Measurements from ENCODE around the gene PRMT1. TPM values are rescaled to one million over a fixed set of nuclear protein-coding genes. Genes with fewer than 3 reads are reported as not detected.

PRMT1 gene
- polyA plus RNA-seq, 1 donor from 2014 or later: 610 TPM

DNA sequence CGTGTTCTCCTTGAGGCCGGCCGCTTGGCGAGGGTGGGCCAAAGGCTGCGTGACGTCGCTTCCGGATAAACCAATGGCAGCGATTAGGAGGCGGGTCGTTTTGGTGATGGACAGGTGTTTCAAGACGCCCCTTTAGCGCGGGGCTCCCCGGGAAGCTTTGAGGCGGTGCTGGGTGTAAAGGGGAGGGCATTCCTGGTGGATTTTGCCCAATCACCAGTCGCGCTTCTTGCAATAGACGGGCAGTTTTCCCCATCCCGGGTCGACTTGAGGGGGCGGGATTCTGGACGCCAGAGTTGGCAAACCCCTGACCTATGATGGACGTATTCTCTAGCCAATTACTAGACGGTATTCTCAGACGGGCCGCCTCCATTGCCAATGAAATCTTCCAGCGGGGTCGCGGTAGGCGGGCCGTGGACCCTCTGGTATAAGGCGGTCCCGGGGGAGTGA is 264 bp upstream of the PRMT1 start:
- H3F3A ChIP-seq (ENCODE audit: insufficient read depth, low read length, poor library complexity, severe bottlenecking): peaks cover 3% of the 10 kb centered on the region
- H3K9me2 ChIP-seq (ENCODE audit: insufficient read depth, low read length): no peaks in the 10 kb centered on the region
- no peaks in the 10 kb centered on the region for H3K36me3 ChIP-seq (ENCODE audit: insufficient read depth, low read length)
- TF ChIP-seq, protein P1, sequence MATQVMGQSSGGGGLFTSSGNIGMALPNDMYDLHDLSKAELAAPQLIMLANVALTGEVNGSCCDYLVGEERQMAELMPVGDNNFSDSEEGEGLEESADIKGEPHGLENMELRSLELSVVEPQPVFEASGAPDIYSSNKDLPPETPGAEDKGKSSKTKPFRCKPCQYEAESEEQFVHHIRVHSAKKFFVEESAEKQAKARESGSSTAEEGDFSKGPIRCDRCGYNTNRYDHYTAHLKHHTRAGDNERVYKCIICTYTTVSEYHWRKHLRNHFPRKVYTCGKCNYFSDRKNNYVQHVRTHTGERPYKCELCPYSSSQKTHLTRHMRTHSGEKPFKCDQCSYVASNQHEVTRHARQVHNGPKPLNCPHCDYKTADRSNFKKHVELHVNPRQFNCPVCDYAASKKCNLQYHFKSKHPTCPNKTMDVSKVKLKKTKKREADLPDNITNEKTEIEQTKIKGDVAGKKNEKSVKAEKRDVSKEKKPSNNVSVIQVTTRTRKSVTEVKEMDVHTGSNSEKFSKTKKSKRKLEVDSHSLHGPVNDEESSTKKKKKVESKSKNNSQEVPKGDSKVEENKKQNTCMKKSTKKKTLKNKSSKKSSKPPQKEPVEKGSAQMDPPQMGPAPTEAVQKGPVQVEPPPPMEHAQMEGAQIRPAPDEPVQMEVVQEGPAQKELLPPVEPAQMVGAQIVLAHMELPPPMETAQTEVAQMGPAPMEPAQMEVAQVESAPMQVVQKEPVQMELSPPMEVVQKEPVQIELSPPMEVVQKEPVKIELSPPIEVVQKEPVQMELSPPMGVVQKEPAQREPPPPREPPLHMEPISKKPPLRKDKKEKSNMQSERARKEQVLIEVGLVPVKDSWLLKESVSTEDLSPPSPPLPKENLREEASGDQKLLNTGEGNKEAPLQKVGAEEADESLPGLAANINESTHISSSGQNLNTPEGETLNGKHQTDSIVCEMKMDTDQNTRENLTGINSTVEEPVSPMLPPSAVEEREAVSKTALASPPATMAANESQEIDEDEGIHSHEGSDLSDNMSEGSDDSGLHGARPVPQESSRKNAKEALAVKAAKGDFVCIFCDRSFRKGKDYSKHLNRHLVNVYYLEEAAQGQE (IDR thresholded peaks at IDR 0.05; ENCODE audit: borderline replicate concordance): no peak
- TF ChIP-seq EZH2 (IDR thresholded peaks at IDR 0.05; ENCODE audit: borderline replicate concordance, insufficient read depth, low read length, poor library complexity, severe bottlenecking) (no peak), TAF1 (IDR thresholded peaks at IDR 0.05; ENCODE audit: low read depth) (no peak), RAD21 (conservative IDR thresholded peaks at IDR 0.05) (no peak), SMC3 (conservative IDR thresholded peaks at IDR 0.05; ENCODE audit: poor library complexity) (no peak), EP300 (conservative IDR thresholded peaks at IDR 0.05; ENCODE audit: poor library complexity, severe bottlenecking) (no peak), MXI1 (conservative IDR thresholded peaks at IDR 0.05; ENCODE audit: poor library complexity, severe bottlenecking) (no peak)
- TF ChIP-seq, protein P2, sequence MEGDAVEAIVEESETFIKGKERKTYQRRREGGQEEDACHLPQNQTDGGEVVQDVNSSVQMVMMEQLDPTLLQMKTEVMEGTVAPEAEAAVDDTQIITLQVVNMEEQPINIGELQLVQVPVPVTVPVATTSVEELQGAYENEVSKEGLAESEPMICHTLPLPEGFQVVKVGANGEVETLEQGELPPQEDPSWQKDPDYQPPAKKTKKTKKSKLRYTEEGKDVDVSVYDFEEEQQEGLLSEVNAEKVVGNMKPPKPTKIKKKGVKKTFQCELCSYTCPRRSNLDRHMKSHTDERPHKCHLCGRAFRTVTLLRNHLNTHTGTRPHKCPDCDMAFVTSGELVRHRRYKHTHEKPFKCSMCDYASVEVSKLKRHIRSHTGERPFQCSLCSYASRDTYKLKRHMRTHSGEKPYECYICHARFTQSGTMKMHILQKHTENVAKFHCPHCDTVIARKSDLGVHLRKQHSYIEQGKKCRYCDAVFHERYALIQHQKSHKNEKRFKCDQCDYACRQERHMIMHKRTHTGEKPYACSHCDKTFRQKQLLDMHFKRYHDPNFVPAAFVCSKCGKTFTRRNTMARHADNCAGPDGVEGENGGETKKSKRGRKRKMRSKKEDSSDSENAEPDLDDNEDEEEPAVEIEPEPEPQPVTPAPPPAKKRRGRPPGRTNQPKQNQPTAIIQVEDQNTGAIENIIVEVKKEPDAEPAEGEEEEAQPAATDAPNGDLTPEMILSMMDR (IDR thresholded peaks at IDR 0.05; ENCODE audit: poor library complexity, severe bottlenecking): no peak
- no peaks in the 10 kb centered on the region for H3K27me3 ChIP-seq (ENCODE audit: insufficient read depth, low read depth, low read length)
- H4K20me1 ChIP-seq (ENCODE audit: insufficient read depth): no peaks in the 10 kb centered on the region
- peak overlapping the region; percentile 98 for H3K9ac ChIP-seq (ENCODE audit: low read length)
- peaks cover 35% of the 10 kb centered on the region for H3K79me2 ChIP-seq (replicated peaks; ENCODE audit: insufficient read depth, low read length)
- no peak overlapping the region for H3K4me2 ChIP-seq (ENCODE audit: low read length)
- H2AFZ ChIP-seq (ENCODE audit: low read depth, low read length): no peak overlapping the region
- peak overlapping the region; percentile 100 for H3K4me3 ChIP-seq (ENCODE audit: low read length)
- peak overlapping the region; percentile 97 for H3K27ac ChIP-seq (ENCODE audit: low read length)
- no peaks in the 10 kb centered on the region for H3K9me3 ChIP-seq (ENCODE audit: low read length)

DNA sequence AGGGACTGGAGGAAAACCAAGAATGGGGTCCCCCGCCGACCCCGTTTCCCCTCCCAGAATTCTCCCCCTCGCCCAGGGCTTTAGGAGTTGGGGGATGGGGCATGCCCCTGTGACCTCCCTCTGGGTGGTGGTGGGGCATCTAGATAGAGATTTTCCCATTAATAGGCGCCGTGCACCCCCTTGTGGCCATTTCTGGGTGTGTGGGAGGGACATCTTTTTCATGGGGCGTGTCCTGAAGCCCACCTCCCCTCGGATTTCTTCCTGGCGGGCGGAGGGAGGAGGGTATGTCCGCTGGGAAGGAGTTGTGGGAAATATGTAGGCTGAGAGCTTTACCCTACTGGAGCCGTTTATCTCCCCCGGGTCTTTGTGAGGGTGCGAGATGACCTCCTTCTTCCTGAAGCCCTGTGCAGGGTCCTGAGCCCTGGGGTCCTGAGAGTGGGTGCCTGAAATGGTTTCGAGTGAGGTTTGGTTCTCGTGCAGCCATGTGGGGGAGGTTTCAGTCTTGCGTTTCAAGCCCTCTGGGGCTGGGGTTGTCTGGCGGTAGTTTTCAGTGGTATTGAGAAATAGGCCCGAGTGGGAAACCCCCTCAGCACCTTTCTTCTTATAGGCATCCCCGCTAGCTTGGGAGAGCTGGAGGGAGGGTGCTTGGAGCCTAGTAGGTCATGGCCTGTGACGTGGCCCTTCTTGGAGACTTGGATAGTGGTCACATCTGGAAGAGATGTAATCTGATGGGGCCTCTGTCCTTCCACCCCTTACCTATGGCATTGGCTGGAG is 1.0 kb downstream of the PRMT1 start:
- peaks cover 3% of the 10 kb centered on the region for H3F3A ChIP-seq (ENCODE audit: insufficient read depth, low read length, poor library complexity, severe bottlenecking)
- no peaks in the 10 kb centered on the region for H3K9me3 ChIP-seq (ENCODE audit: low read length)
- peak overlapping the region; percentile 98 for H3K9ac ChIP-seq (ENCODE audit: low read length)
- peak overlapping the region; percentile 97 for H3K27ac ChIP-seq (ENCODE audit: low read length)
- peak overlapping the region; percentile 88 for H3K4me2 ChIP-seq (ENCODE audit: low read length)
- no peaks in the 10 kb centered on the region for H3K36me3 ChIP-seq (ENCODE audit: insufficient read depth, low read length)
- H4K20me1 ChIP-seq (ENCODE audit: insufficient read depth): no peaks in the 10 kb centered on the region
- TF ChIP-seq EZH2 (IDR thresholded peaks at IDR 0.05; ENCODE audit: borderline replicate concordance, insufficient read depth, low read length, poor library complexity, severe bottlenecking) (no peak), RAD21 (conservative IDR thresholded peaks at IDR 0.05) (peak; percentile 78), MXI1 (conservative IDR thresholded peaks at IDR 0.05; ENCODE audit: poor library complexity, severe bottlenecking) (no peak), EP300 (conservative IDR thresholded peaks at IDR 0.05; ENCODE audit: poor library complexity, severe bottlenecking) (peak; percentile 34), SMC3 (conservative IDR thresholded peaks at IDR 0.05; ENCODE audit: poor library complexity) (peak; percentile 68), POLR2AphosphoS5 (IDR thresholded peaks at IDR 0.05) (no peak), TAF1 (IDR thresholded peaks at IDR 0.05; ENCODE audit: low read depth) (no peak)
- TF ChIP-seq, protein P1 (IDR thresholded peaks at IDR 0.05; ENCODE audit: borderline replicate concordance): no peak
- TF ChIP-seq, protein P2 (IDR thresholded peaks at IDR 0.05; ENCODE audit: poor library complexity, severe bottlenecking): peak; percentile 89
- H3K4me3 ChIP-seq (ENCODE audit: low read length): peak overlapping the region; percentile 100
- H3K27me3 ChIP-seq (ENCODE audit: insufficient read depth, low read depth, low read length): no peaks in the 10 kb centered on the region
- peaks cover 35% of the 10 kb centered on the region for H3K79me2 ChIP-seq (replicated peaks; ENCODE audit: insufficient read depth, low read length)
- H2AFZ ChIP-seq (ENCODE audit: low read depth, low read length): no peak overlapping the region
- H3K9me2 ChIP-seq (ENCODE audit: insufficient read depth, low read length): no peaks in the 10 kb centered on the region
